BE2C (cell line): ENCODE data around the gene ATP5ME.

ENCODE experiments used
- DNase-seq: peaks from one replicate; pipeline ENCODE4 v3.0.0-alpha.2; 2020
- H3K27me3 ChIP-seq: fragments of 250-450 bp; sonication (Bioruptor Pico); 2 replicates; pipeline ENCODE4 v1.5.1; 2020; ENCODE audit warnings: mild to moderate bottlenecking
- H3K36me3 ChIP-seq: fragments of 250-450 bp; sonication (Bioruptor Pico); 2 replicates; pipeline ENCODE4 v1.5.1; 2020; ENCODE audit warnings: mild to moderate bottlenecking
- H3K4me1 ChIP-seq: fragments of 250-450 bp; sonication (Bioruptor Pico); 2 replicates; pipeline ENCODE4 v1.5.1; 2020
- H3K4me3 ChIP-seq: 2 replicates; pipeline ENCODE4 v1.5.1; 2011; ENCODE audit warnings: low read depth, low read length
- H3K9me3 ChIP-seq: fragments of 250-450 bp; sonication (Bioruptor Pico); 2 replicates; pipeline ENCODE4 v1.5.1; 2020
- TF ChIP-seq, protein P1 (sequence below): IDR thresholded peaks from 2 replicates; pipeline ENCODE4 v1.5.1; 2012; ENCODE audit warnings: mild to moderate bottlenecking, low read depth, low read length

The ATP5ME gene

DNA sequence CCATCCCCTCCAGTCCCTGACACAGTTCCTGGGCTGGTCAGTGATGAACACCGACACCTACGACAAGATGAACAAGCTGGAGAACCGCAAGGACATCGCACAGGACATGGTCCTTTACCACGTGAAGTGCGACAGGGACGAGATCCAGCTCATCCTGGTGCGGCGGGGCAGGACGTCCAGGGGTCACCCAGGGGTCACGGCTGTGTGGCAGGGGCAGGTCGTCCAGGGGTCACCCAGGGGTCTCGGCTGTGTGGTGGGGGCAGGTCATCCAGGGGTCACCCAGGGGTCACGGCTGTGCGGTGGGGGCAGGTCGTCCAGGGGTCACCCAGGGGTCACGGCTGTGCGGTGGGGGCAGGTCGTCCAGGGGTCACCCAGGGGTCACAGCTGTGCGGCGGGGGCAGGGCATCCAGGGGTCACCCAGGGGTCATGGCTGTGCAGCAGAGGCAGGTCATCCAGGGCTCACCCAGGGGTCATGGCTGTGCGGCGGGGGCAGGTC is 16.7 kb downstream of the ATP5ME start:
- no peaks in the 10 kb centered on the region for H3K27me3 ChIP-seq
- H3K36me3 ChIP-seq, result no peaks in the 10 kb centered on the region
- no peaks in the 10 kb centered on the region for H3K4me1 ChIP-seq
- TF ChIP-seq, protein P1, sequence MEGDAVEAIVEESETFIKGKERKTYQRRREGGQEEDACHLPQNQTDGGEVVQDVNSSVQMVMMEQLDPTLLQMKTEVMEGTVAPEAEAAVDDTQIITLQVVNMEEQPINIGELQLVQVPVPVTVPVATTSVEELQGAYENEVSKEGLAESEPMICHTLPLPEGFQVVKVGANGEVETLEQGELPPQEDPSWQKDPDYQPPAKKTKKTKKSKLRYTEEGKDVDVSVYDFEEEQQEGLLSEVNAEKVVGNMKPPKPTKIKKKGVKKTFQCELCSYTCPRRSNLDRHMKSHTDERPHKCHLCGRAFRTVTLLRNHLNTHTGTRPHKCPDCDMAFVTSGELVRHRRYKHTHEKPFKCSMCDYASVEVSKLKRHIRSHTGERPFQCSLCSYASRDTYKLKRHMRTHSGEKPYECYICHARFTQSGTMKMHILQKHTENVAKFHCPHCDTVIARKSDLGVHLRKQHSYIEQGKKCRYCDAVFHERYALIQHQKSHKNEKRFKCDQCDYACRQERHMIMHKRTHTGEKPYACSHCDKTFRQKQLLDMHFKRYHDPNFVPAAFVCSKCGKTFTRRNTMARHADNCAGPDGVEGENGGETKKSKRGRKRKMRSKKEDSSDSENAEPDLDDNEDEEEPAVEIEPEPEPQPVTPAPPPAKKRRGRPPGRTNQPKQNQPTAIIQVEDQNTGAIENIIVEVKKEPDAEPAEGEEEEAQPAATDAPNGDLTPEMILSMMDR, result no peak
- no peaks in the 10 kb centered on the region; the same call in 1 of the 2 replicates for H3K9me3 ChIP-seq
- H3K4me3 ChIP-seq, result no peak overlapping the region
- no peak for DNase-seq

DNA sequence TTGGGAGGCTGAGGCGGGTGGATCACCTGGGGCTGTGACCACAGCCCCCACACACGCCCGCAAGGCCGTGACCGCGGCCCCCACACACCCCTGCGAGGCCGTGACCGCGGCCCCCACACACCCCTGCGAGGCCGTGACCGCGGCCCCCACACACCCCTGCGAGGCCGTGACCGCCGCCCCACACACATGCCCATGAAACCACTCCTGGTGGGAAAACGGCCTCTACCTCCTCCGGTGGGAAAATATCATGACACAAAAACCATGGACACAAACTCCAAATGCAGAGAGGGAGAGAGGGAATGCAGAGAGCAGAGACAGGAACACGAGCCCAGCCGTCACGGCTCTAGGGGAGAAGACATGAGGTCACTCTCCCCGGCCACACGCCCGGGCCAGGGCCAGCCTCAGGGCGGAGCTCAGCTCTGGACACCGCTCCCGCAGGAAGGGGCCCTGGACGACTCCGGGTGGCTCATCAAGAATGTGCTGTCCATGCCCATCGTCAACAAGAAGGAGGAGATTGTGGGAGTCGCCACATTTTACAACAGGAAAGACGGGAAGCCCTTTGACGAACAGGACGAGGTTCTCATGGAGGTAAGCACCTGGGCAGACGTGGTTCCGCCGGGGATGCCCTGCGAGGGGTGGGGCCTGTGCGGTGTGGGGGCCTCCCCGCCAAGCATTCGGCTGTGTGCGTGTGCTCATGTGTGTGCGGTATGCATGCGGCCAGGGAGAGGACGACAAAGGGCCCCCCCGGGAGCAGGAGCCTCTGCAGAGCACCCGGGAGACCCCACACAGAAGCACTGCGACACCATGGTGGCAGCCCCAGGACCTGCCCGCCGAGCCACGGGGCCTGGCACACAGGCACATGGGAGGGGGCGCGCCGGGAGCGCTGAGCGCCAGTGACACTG is 17.4 kb downstream of the ATP5ME start:
- TF ChIP-seq, protein P1, result no peak
- no peak overlapping the region for H3K4me3 ChIP-seq
- H3K4me1 ChIP-seq, result no peaks in the 10 kb centered on the region
- no peaks in the 10 kb centered on the region; the same call in 1 of the 2 replicates for H3K9me3 ChIP-seq
- DNase-seq, result no peak
- no peaks in the 10 kb centered on the region for H3K36me3 ChIP-seq
- peaks cover 2% of the 10 kb centered on the region for H3K27me3 ChIP-seq

DNA sequence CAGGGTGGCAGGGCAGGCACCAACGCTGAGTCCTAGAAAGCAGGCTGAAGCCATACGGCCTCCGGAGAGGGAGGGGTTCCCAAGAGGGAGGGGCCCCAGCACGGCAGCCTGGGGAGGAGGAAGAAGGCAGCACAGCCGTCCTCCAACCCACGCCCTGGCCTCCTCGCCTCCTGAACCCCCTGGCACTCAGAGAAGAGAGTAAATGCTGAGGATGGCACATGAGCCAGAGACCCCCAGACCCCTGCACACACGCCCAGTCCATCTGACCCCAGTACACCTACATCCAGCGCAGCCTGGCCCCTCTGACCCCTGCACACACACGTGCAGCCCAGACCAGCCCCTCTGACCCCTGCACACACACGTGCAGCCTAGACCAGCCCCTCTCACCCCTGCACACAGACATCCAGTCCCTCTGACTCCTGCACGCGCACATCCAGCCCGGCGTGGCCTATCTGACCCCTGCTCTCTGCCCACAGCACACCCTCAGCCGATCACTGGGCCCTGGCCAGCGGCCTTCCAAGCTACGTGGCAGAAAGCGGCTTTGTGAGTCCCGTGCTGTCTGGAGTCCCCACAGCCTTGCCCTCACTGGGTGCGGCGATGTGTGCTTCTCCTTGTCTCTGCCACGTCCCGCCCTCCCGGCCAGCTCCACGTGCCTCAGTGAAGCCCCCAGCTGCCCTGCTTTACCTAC is 18.5 kb downstream of the ATP5ME start:
- TF ChIP-seq, protein P1, result no peak
- DNase-seq, result no peak
- peaks cover 8% of the 10 kb centered on the region for H3K27me3 ChIP-seq
- H3K36me3 ChIP-seq, result no peaks in the 10 kb centered on the region
- H3K4me3 ChIP-seq, result no peak overlapping the region
- no peaks in the 10 kb centered on the region for H3K4me1 ChIP-seq
- H3K9me3 ChIP-seq, result no peaks in the 10 kb centered on the region; the same call in 1 of the 2 replicates

DNA sequence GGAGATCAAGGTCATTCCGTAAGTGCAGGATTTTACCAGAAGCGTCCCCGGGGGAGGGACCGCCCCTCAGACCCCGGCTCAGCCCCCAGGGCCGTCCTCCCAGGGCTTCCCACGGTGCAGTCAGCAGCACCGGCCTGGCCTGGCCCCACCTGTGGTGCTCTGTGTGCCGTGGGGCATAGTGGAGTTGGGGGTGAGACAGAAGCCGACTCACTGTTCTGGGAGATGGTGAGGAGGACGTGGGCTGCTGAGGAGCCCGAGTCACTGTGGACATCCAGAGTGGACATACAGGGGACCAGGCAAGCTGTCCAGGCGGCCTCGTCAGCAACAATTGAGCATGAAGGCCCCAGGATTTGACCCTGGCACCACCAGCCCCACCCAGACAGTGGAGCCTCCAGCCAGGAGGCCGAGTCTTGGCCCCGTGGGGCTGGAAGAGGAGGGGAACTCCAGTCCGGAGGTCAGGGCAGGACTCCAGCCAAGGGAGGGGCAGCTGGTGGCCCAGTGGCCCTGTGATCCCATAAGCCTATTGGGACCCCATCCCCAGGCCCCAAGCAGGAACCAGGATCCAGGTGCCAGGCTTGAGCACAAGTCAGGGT is 19.1 kb downstream of the ATP5ME start:
- H3K9me3 ChIP-seq, result no peaks in the 10 kb centered on the region; the same call in 1 of the 2 replicates
- TF ChIP-seq, protein P1, result no peak
- peaks cover 12% of the 10 kb centered on the region for H3K27me3 ChIP-seq
- H3K36me3 ChIP-seq, result no peaks in the 10 kb centered on the region
- no peaks in the 10 kb centered on the region for H3K4me1 ChIP-seq
- no peak for DNase-seq
- no peak overlapping the region for H3K4me3 ChIP-seq

DNA sequence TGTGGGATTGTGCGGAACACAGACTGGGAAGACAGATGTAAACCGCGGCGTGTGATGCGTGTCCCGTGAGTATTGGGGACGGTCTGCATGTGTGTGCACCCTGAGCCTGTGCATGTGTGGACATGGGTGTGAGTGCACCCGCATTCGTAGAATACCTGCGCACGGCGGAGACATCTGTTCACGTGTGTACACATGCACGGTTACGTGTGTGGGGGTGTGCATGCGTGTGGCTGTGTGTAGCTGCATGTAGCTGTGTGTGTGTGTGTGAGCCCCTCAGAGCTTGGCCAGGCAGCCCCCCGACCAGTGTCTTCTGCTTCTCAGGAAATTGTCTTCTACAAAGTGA is 19.6 kb downstream of the ATP5ME start:
- H3K4me1 ChIP-seq, result no peaks in the 10 kb centered on the region
- DNase-seq, result no peak
- H3K9me3 ChIP-seq, result no peaks in the 10 kb centered on the region; the same call in 1 of the 2 replicates
- peaks cover 12% of the 10 kb centered on the region for H3K27me3 ChIP-seq
- TF ChIP-seq, protein P1, result no peak
- H3K4me3 ChIP-seq, result no peak overlapping the region
- H3K36me3 ChIP-seq, result no peaks in the 10 kb centered on the region
